Ishikawa (cell line): ENCODE data around the gene LETMD1.
A peak's percentile ranks its signal among the peaks of the same experiment; 100 is the strongest.

Experiments
- CEBPB ChIP-seq: IDR thresholded peaks from 2 replicates; pipeline ENCODE4 v1.6.1; 2012
- CREB1 ChIP-seq: IDR thresholded peaks from 2 replicates; pipeline ENCODE4 v1.6.1; 2012; ENCODE audit warnings: low read depth
- EGR1 ChIP-seq: IDR thresholded peaks from 2 replicates; pipeline ENCODE4 v1.6.1; 2012
- EP300 ChIP-seq: IDR thresholded peaks from 2 replicates; pipeline ENCODE4 v1.6.1; 2012; ENCODE audit warnings: borderline replicate concordance
- FOXM1 ChIP-seq: IDR thresholded peaks from 2 replicates; pipeline ENCODE4 v1.6.1; 2012; ENCODE audit warnings: low read depth, borderline replicate concordance
- NFIC ChIP-seq: IDR thresholded peaks from 2 replicates; pipeline ENCODE4 v1.6.1; 2012
- RAD21 ChIP-seq: IDR thresholded peaks from 2 replicates; pipeline ENCODE4 v1.6.1; 2012; ENCODE audit warnings: low read depth
- TAF1 ChIP-seq: IDR thresholded peaks from 2 replicates; pipeline ENCODE4 v1.6.1; 2012; ENCODE audit warnings: low read depth, mild to moderate bottlenecking
- TCF12 ChIP-seq: IDR thresholded peaks from 2 replicates; pipeline ENCODE4 v1.6.1; 2012; ENCODE audit warnings: low read depth
- TEAD4 ChIP-seq: IDR thresholded peaks from 2 replicates; pipeline ENCODE4 v1.6.1; 2012
- YY1 ChIP-seq: IDR thresholded peaks from 2 replicates; pipeline ENCODE4 v1.6.1; 2012; ENCODE audit warnings: low read depth
- ZBTB7A ChIP-seq: IDR thresholded peaks from 2 replicates; pipeline ENCODE4 v1.6.1; 2012; ENCODE audit warnings: low read depth
- TF ChIP-seq, protein P1 (sequence below): IDR thresholded peaks from 2 replicates; pipeline ENCODE4 v1.6.1; 2012
- TF ChIP-seq, protein P2 (sequence below): IDR thresholded peaks from 2 replicates; pipeline ENCODE4 v1.6.1; 2012
- TF ChIP-seq, protein P3 (sequence below): IDR thresholded peaks from 2 replicates; pipeline ENCODE4 v1.6.1; 2012; ENCODE audit warnings: low read depth, mild to moderate bottlenecking

The LETMD1 gene

DNA sequence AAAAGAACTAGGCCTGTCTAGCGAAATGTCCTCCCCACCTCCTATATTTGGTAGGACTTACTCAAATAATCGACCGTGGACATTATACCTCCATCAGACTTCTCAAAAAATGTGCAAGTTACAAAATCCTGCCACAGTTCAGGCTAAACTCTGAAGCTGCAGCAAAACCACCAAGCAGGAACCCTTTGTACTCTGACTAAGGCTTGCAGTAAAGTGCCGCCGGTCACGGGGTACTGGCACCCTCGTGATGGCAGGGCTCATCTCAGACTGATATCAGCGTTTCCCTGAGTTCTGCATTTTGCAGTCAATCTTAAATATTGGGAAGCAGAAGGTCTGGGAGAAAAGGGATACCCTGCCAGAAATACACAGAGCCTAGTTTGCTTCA lies 39.1 kb upstream of the LETMD1 start:
- TF ChIP-seq TEAD4 (no peak), EGR1 (no peak), TAF1 (no peak), CREB1 (no peak), RAD21 (no peak), EP300 (no peak), NFIC (no peak), CEBPB (no peak), FOXM1 (no peak), ZBTB7A (no peak), TCF12 (no peak), YY1 (no peak)
- TF ChIP-seq, protein P1, sequence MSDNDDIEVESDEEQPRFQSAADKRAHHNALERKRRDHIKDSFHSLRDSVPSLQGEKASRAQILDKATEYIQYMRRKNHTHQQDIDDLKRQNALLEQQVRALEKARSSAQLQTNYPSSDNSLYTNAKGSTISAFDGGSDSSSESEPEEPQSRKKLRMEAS, result no peak
- TF ChIP-seq, protein P2, sequence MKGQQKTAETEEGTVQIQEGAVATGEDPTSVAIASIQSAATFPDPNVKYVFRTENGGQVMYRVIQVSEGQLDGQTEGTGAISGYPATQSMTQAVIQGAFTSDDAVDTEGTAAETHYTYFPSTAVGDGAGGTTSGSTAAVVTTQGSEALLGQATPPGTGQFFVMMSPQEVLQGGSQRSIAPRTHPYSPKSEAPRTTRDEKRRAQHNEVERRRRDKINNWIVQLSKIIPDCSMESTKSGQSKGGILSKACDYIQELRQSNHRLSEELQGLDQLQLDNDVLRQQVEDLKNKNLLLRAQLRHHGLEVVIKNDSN, result no peak
- TF ChIP-seq, protein P3, sequence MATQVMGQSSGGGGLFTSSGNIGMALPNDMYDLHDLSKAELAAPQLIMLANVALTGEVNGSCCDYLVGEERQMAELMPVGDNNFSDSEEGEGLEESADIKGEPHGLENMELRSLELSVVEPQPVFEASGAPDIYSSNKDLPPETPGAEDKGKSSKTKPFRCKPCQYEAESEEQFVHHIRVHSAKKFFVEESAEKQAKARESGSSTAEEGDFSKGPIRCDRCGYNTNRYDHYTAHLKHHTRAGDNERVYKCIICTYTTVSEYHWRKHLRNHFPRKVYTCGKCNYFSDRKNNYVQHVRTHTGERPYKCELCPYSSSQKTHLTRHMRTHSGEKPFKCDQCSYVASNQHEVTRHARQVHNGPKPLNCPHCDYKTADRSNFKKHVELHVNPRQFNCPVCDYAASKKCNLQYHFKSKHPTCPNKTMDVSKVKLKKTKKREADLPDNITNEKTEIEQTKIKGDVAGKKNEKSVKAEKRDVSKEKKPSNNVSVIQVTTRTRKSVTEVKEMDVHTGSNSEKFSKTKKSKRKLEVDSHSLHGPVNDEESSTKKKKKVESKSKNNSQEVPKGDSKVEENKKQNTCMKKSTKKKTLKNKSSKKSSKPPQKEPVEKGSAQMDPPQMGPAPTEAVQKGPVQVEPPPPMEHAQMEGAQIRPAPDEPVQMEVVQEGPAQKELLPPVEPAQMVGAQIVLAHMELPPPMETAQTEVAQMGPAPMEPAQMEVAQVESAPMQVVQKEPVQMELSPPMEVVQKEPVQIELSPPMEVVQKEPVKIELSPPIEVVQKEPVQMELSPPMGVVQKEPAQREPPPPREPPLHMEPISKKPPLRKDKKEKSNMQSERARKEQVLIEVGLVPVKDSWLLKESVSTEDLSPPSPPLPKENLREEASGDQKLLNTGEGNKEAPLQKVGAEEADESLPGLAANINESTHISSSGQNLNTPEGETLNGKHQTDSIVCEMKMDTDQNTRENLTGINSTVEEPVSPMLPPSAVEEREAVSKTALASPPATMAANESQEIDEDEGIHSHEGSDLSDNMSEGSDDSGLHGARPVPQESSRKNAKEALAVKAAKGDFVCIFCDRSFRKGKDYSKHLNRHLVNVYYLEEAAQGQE, result no peak

DNA sequence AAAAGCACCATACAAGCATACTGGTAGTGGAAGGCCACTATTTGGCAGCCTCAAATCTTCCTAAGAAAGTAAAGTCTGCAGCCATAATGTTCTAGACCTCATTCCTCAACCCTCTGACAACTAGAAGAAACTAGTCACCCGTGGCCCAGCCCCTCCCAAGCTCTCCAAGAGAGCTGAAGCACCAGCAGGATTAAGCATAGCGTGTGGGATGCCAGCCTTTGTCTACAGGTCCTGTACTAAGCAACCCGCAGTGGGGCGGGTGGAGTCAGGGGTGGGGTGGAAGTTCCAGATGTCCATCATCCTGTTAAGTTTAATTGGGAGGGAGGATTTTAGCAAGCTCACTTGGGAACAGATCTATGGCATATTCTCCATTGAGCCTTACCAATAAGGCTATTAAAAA lies 36.2 kb upstream of the LETMD1 start:
- TF ChIP-seq, protein P3, result no peak
- TF ChIP-seq NFIC (0 out of 2 replicates have a peak, but pooled peaks have one; percentile 46), TCF12 (peak; percentile 22; the same call in 1 of the 2 replicates)

DNA sequence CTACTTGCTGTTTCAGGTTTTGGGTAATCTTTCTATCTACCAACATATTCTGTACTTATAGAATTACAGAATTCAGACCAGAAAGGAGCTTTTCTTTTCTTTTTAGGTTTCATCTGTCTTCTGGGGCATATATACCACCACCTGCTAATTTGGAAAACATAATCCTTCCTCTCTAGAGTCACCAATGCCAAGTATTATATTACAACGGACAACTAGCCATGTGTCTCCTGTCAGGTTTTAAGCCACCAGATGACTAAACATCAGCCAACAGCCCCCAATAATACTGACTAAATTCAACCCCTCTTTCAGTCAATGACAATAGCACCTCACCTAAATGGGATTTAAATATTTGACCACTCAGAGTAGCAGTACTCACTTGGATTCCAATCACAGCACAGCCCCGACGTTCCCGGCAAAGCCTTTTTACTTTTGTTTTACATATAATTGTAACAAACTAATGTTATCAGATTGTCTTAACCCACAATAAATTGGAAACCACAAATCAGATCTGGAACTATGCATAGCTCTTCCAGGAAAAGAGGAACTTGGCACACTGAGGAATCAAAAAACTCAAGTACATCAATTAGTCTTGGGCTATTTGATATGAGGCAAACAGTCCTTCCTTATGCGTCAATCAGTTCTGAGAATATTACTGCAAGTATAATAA lies 35.4 kb upstream of the LETMD1 start:
- TF ChIP-seq ZBTB7A, result no peak
- no peak for TF ChIP-seq TCF12
- TF ChIP-seq TEAD4, result no peak
- TF ChIP-seq EP300, result no peak
- TF ChIP-seq, protein P1, result no peak
- TF ChIP-seq CEBPB, result no peak
- TF ChIP-seq, protein P2, result no peak
- TF ChIP-seq NFIC, result no peak
- TF ChIP-seq, protein P3, result no peak
- TF ChIP-seq RAD21, result no peak
- no peak for TF ChIP-seq TAF1
- no peak for TF ChIP-seq FOXM1

DNA sequence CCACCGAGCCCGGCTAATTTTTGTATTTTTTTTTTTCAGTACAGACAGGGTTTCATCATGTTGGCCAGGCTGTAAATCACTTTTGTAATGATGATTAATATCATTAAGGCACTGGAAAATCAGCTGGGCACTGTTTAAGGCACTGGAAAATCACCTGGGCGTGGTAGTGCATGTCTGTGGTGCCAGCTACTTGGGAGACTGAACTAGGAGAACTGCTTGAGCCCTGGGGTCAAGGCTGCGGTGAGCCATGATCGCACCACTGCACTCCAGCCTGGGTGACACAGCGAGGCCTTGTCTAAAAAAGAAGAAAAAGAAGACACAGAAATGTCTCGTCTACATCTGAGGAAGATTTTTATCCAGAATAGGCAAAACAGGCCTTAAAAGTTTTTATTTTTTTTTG lies 34.7 kb upstream of the LETMD1 start:
- TF ChIP-seq, protein P1, result no peak
- TF ChIP-seq, protein P2, result no peak
- TF ChIP-seq YY1 (no peak), CREB1 (no peak), RAD21 (no peak), TEAD4 (no peak), NFIC (no peak), ZBTB7A (no peak), CEBPB (no peak), TAF1 (no peak), FOXM1 (no peak), EGR1 (no peak)
- TF ChIP-seq, protein P3, result no peak
